ENCODE results near the gene CDH2.
"Not testable (repeated sequence)": the region's sequence is repeated elsewhere in the genome, so short reads cannot be mapped to it uniquely, and the experiment has no call there.

Gene CDH2

GRCh38 chr18:27970321-27970720 lies 206.6 kb downstream of the CDH2 start:
- no peak for DNase-seq

- no peak for DNase-seq
Observed at GRCh38 chr18:27969206-27969605, 207.7 kb downstream of the CDH2 start.

- DNase-seq, result no peak
Observed at GRCh38 chr18:27967913-27968824, 208.8 kb downstream of the CDH2 start.

GRCh38 chr18:27966881-27967280 lies 210.0 kb downstream of the CDH2 start:
- no peak for DNase-seq

- no peak for DNase-seq
Observed at GRCh38 chr18:27964811-27965210, 212.1 kb downstream of the CDH2 start.

GRCh38 chr18:27959101-27959500 lies 217.8 kb downstream of the CDH2 start:
- DNase-seq, result no peak

GRCh38 chr18:27956001-27956640 lies 220.8 kb downstream of the CDH2 start:
- DNase-seq, result no peak

- DNase-seq, result peak in 1 of 2 experiments; percentile 11
Observed at GRCh38 chr18:27954226-27954625, 222.7 kb downstream of the CDH2 start.

- DNase-seq, result no peak
Observed at GRCh38 chr18:27952741-27953140, 224.2 kb downstream of the CDH2 start.

- DNase-seq, result no peak
Observed at GRCh38 chr18:27950648-27951228, 226.2 kb downstream of the CDH2 start.

GRCh38 chr18:27948986-27949385 lies 227.9 kb downstream of the CDH2 start:
- DNase-seq, result no peak

- DNase-seq, result no peak
Observed at GRCh38 chr18:27942706-27943105, 234.2 kb downstream of the CDH2 start.

- no peak for DNase-seq
Observed at GRCh38 chr18:27931535-27931934, 245.4 kb downstream of the CDH2 start.

GRCh38 chr18:27922780-27923179 lies 254.2 kb downstream of the CDH2 start:
- DNase-seq, result no peak

- no peak for DNase-seq
Observed at GRCh38 chr18:27921904-27922751, 254.8 kb downstream of the CDH2 start.

GRCh38 chr18:27921392-27921791 lies 255.5 kb downstream of the CDH2 start:
- no peak for DNase-seq

- DNase-seq, result no peak
Observed at GRCh38 chr18:27920836-27921235, 256.1 kb downstream of the CDH2 start.

- not testable (repeated sequence) for DNase-seq
Observed at GRCh38 chr18:27906189-27906588, 270.7 kb downstream of the CDH2 start.

GRCh38 chr18:27903906-27904305 lies 273.0 kb downstream of the CDH2 start:
- no peak for DNase-seq

- DNase-seq, result no peak
Observed at GRCh38 chr18:27901424-27902226, 275.3 kb downstream of the CDH2 start.

Data from NCI-H446 (cell line).